ENCODE measurements around the gene LTBP2. TPM values are rescaled to one million over a fixed set of nuclear protein-coding genes. Genes with fewer than 3 reads are reported as not detected.
"Not testable (repeated sequence)": the region's sequence is repeated elsewhere in the genome, so short reads cannot be mapped to it uniquely, and the experiment has no call there.

LTBP2 gene
- total RNA-seq, 1 donor from 2014 or later, result 1.9 TPM

DNA sequence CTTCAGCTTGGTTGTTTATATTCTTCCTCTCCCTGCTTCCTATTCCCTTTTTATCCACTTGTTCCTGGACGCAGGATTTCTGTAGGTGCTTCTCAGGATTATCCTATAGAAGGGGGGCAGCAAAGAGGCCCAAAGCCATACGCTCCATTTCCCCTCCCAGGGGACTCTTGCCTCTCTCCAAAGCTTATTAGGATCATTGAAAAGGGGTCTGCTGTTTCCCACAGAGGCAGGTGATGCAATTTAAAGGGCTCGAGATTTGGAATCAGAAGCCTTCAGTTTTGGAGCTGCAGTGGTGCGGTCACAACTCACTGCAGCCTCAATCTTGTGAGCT lies 154.5 kb downstream of the LTBP2 start:
- TF ChIP-seq, protein P1, sequence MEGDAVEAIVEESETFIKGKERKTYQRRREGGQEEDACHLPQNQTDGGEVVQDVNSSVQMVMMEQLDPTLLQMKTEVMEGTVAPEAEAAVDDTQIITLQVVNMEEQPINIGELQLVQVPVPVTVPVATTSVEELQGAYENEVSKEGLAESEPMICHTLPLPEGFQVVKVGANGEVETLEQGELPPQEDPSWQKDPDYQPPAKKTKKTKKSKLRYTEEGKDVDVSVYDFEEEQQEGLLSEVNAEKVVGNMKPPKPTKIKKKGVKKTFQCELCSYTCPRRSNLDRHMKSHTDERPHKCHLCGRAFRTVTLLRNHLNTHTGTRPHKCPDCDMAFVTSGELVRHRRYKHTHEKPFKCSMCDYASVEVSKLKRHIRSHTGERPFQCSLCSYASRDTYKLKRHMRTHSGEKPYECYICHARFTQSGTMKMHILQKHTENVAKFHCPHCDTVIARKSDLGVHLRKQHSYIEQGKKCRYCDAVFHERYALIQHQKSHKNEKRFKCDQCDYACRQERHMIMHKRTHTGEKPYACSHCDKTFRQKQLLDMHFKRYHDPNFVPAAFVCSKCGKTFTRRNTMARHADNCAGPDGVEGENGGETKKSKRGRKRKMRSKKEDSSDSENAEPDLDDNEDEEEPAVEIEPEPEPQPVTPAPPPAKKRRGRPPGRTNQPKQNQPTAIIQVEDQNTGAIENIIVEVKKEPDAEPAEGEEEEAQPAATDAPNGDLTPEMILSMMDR (IDR thresholded peaks at IDR 0.05; ENCODE audit: unreplicated experiment), result no peak
- Mint-ChIP-seq H3K36me3 (ENCODE audit: low read depth, unreplicated experiment) (peaks cover 6% of the 10 kb centered on the region), H3K9me3 (ENCODE audit: unreplicated experiment) (peaks cover 4% of the 10 kb centered on the region), H3K27me3 (ENCODE audit: unreplicated experiment) (peaks cover 4% of the 10 kb centered on the region), H3K4me1 (ENCODE audit: unreplicated experiment) (peaks cover 30% of the 10 kb centered on the region), H3K27ac (ENCODE audit: unreplicated experiment) (no peak overlapping the region), H3K4me3 (ENCODE audit: unreplicated experiment) (peak overlapping the region; percentile 33)
- DNase-seq (ENCODE audit: low spot score), result no peak

DNA sequence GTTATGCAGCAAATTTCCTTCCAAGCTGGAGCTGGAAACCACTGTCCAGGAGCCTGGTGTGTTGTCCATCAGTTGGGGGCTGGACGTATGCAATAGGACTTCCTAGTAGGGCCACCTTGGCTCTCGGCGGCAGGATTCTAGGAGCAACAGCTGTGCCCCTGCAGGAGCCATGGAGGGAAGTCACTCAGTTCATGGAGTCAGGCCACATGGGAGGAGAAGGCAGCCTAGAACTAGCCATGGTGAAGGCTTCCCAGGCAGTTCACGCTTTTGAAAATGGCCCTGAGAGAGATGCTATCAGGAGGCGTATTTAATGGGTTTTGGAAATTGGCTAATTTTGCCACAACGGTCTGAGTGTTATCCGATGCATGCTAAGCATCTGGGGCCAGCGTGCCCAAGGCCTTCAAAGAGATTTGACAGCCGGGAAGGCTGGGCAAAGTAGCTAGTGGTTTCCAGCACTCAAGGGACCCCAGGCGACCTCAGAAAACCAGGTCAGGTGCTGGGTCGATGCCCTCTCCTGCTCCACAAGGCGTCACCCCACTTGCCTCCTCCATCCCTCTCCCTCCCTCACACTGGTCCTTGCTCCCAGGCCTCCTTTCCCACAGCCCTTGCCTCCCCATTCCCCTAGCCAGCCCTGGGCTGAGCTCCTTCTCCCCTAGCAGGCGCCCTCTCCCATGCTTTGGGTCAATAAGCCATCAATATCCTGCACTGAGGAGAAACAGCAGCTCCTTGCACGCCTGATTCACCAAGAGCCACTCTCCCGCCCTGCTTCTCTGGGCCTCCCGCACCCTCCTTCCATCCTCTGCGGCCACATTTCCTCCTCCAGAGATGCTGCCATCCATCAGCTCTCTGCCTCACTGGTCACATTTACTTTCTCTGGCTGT lies 155.1 kb downstream of the LTBP2 start:
- no peak for DNase-seq (ENCODE audit: low spot score)
- TF ChIP-seq, protein P1 (IDR thresholded peaks at IDR 0.05; ENCODE audit: unreplicated experiment), result no peak
- Mint-ChIP-seq H3K36me3 (ENCODE audit: low read depth, unreplicated experiment) (peaks cover 6% of the 10 kb centered on the region), H3K9me3 (ENCODE audit: unreplicated experiment) (peaks cover 4% of the 10 kb centered on the region), H3K4me3 (ENCODE audit: unreplicated experiment) (peak overlapping the region; percentile 33), H3K4me1 (ENCODE audit: unreplicated experiment) (peaks cover 30% of the 10 kb centered on the region), H3K27me3 (ENCODE audit: unreplicated experiment) (peaks cover 4% of the 10 kb centered on the region), H3K27ac (ENCODE audit: unreplicated experiment) (no peak overlapping the region)

DNA sequence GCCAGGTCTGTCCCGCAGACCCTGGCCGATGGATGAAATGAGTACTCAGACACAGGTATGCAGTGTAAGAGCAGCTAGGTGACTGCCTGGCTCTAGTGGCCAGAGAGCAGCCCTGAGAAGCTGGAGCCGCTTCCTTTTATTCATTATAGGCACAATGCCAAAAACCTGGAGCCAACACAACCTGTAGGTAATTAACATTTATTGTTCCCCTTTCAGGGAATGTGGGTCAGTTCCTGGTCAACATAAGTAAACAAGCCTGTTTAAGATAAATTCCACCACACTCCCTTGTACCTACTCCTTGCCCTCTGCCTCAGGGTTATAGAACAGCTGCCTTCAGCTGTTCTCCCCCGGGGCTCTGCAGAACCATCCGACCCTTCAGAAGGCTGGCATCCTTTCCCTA lies 157.6 kb downstream of the LTBP2 start:
- H3K4me1 Mint-ChIP-seq (ENCODE audit: unreplicated experiment), result not testable (repeated sequence)

More for the DNA sequence above, 157.6 kb downstream of the LTBP2 start:
- not testable (repeated sequence) for H3K27ac Mint-ChIP-seq (ENCODE audit: unreplicated experiment); H3K9me3 Mint-ChIP-seq (ENCODE audit: unreplicated experiment); H3K4me3 Mint-ChIP-seq (ENCODE audit: unreplicated experiment); H3K36me3 Mint-ChIP-seq (ENCODE audit: low read depth, unreplicated experiment); DNase-seq (ENCODE audit: low spot score); H3K27me3 Mint-ChIP-seq (ENCODE audit: unreplicated experiment)

Other genes starting within 250 kb of the LTBP2 start
- 1.1 TPM for gene SYNDIG1L, start 186.0 kb downstream of the LTBP2 start, total RNA-seq (ENCODE audit: unreplicated experiment)
- 246 TPM for gene NPC2, start 118.9 kb downstream of the LTBP2 start, total RNA-seq (ENCODE audit: unreplicated experiment)
- 31.4 TPM for gene ISCA2, start 118.5 kb downstream of the LTBP2 start, total RNA-seq (ENCODE audit: unreplicated experiment)
- 41.6 TPM for gene AREL1, start 100.8 kb upstream of the LTBP2 start, total RNA-seq (ENCODE audit: unreplicated experiment)
- gene FCF1, start 100.9 kb upstream of the LTBP2 start, total RNA-seq (ENCODE audit: unreplicated experiment), result 35.7 TPM
- gene YLPM1, start 151.1 kb upstream of the LTBP2 start, total RNA-seq (ENCODE audit: unreplicated experiment), result 74.9 TPM